GM06990 (cell line): ENCODE results near the gene PRR30.
"Not testable (repeated sequence)": the region's sequence is repeated elsewhere in the genome, so short reads cannot be mapped to it uniquely, and the experiment has no call there.

ENCODE experiments used
- DNase-seq: peaks from one replicate; pipeline ENCODE4 v3.0.0-alpha.2; 2011; ENCODE audit not compliant: insufficient read length; ENCODE audit errors: extremely low read depth
- H3K27me3 ChIP-seq: replicated peaks from 2 replicates; pipeline ENCODE4 v1.6.0; 2011; ENCODE audit warnings: low read length; ENCODE audit not compliant: control insufficient read depth, insufficient read depth
- H3K36me3 ChIP-seq: 2 replicates; pipeline ENCODE4 v1.5.1; 2011; ENCODE audit warnings: low read length; ENCODE audit not compliant: control insufficient read depth, insufficient read depth
- H3K4me3 ChIP-seq: replicated peaks from 2 replicates; pipeline ENCODE4 v1.5.1; 2011; ENCODE audit warnings: low read depth, mild to moderate bottlenecking, control low read depth, low read length
- TF ChIP-seq, protein P1 (sequence below): IDR thresholded peaks from 2 replicates; pipeline ENCODE4 v1.5.1; 2011; ENCODE audit warnings: low read length, control low read depth, mild to moderate bottlenecking, inconsistent platforms; ENCODE audit not compliant: insufficient read depth, poor library complexity, severe bottlenecking

The PRR30 gene

DNA sequence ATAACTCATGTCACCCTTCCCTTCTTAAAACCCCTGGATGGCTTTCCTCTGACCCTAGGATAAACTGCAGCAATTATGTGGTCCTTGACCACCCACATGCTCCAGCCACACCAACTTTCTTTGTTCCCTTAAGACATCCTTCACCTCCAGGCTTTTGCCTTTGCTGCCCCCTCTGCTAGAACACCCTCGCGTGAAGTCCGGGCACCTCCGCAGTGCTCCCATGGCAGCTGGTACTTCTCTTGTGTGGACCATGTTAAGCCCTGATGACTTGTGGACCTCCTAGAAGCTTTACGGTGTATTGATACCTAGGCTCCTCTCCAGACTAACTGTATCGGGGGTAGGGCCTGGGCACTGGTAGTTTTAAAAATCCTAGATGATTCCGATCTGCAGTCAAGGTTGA, 16.4 kb downstream of the PRR30 start:
- Histone ChIP-seq H3K4me3 (no peak overlapping the region), H3K27me3 (peaks cover 4% of the 10 kb centered on the region), H3K36me3 (no peaks in the 10 kb centered on the region)
- TF ChIP-seq, protein P1, sequence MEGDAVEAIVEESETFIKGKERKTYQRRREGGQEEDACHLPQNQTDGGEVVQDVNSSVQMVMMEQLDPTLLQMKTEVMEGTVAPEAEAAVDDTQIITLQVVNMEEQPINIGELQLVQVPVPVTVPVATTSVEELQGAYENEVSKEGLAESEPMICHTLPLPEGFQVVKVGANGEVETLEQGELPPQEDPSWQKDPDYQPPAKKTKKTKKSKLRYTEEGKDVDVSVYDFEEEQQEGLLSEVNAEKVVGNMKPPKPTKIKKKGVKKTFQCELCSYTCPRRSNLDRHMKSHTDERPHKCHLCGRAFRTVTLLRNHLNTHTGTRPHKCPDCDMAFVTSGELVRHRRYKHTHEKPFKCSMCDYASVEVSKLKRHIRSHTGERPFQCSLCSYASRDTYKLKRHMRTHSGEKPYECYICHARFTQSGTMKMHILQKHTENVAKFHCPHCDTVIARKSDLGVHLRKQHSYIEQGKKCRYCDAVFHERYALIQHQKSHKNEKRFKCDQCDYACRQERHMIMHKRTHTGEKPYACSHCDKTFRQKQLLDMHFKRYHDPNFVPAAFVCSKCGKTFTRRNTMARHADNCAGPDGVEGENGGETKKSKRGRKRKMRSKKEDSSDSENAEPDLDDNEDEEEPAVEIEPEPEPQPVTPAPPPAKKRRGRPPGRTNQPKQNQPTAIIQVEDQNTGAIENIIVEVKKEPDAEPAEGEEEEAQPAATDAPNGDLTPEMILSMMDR = no peak
- DNase-seq = no peak

DNA sequence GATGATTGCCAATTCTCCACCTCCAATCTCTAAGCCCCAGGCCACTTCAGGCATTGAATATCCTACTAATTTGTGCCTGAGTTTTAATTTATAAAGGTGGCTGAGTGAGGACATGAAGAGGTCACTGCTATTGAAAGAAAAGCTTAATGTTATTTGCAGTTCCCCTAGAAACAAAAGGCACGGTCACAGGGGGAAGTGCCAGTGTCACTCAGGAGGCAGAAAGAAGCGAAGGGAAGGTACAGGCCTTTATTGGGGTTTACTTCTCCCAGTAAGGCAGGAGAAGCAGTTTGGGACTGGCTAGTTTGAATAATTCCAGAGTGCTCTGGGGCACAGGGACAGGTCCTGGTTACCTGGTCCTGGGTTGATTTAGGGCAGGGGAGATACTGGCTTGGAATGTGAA, 17.3 kb downstream of the PRR30 start:
- no peak for DNase-seq
- TF ChIP-seq, protein P1 = no peak
- Histone ChIP-seq H3K27me3 (peaks cover 4% of the 10 kb centered on the region), H3K36me3 (no peaks in the 10 kb centered on the region), H3K4me3 (no peak overlapping the region)

DNA sequence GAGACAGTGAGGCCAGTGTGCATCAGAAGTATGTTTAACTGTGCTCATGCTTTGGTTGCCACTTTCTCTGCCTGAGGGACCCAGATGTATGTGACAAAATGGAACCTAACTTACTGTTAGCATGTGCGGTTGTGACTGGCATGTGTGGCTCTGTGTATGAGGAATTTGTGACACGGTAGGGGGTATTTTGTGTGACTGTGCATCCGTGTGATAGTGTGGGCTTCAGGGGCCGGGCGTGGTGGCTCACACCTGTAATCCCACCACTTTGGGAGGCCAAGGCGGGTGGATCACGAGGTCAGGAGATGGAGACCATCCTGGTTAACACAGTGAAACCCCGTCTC, 19.9 kb downstream of the PRR30 start:
- not testable (repeated sequence) for H3K36me3 ChIP-seq, H3K27me3 ChIP-seq, DNase-seq, H3K4me3 ChIP-seq

DNA sequence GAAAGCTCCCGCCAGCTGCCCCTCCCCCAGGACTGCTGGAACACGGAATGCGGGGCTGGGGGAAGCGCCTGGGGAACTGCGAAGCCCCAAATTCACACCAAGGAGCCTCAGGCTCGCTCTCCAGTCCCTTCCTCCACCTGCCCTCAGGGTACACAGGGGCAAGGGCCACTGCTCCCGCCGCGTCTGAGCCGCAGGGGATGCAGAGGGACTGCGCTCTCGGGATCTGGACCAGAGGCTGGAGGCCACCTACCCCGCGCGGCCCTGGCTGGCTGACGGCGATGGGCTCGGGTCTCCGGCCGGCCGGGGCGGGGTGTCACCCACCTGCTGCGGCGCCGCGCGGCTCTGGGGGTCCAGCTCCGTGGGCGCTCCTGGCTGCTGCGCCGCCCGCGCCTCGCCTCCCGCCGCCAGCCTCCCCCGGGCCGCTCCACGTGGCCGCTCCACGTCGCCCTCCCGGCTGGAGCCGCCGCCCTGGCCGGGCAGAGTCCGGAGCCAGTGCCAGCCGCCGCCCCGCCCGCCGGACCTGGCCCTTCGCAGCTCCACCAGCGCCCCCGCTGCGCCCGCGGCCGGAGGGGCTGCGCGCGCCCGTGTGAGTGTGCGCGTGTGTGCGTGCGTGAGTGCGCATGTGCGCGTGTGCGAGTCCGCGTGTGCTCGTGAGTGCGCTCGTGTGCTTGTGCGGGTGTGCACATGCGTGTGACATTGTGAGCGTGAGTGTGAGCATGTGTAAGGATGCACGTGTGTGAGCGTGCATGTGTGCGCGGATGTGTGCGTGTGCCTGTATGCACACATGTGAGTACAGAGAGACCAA, 20.5 kb downstream of the PRR30 start, which contains the start of gene CGREF1:
TSS of gene CGREF1 (minus strand) at position 604 of the 805 bp plus-strand sequence. CDS start 14,762 bp downstream, outside the sequence.
- H3K36me3 ChIP-seq = no peaks in the 10 kb centered on the region
- H3K27me3 ChIP-seq = peaks cover 4% of the 10 kb centered on the region
- peak within 1 kb of the TSS; percentile 30 for H3K4me3 ChIP-seq
- no peak for DNase-seq
- TF ChIP-seq, protein P1 = no peak

DNA sequence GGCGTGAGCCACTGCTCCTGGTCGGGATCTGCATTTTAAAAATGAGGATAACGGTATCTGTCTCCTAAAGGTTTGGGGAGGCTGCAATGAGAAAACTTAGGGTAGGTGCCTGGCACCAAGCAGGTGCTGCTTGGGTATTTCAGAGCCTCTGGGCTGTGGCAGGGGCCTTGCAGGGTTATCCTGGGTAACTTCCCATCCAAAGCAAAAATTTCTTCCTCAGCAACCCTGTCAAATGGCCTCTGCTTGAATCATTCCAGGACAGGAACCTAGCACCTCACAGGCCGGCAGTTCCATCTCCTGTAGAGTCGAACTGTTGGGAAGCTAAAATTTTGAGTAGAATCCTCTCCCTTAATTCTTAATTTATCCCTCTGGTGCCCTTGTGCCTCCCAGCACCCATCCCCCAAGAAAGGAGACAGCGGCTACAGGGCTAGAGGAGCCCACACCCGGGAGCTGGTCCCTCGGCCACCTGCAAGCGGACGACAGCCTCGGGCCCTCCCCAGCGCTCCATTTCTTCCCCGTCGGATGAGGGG, 21.1 kb downstream of the PRR30 start:
- peaks cover 4% of the 10 kb centered on the region for H3K27me3 ChIP-seq
- H3K36me3 ChIP-seq = no peaks in the 10 kb centered on the region
- no peak overlapping the region for H3K4me3 ChIP-seq
- DNase-seq = no peak
- TF ChIP-seq, protein P1 = no peak

DNA sequence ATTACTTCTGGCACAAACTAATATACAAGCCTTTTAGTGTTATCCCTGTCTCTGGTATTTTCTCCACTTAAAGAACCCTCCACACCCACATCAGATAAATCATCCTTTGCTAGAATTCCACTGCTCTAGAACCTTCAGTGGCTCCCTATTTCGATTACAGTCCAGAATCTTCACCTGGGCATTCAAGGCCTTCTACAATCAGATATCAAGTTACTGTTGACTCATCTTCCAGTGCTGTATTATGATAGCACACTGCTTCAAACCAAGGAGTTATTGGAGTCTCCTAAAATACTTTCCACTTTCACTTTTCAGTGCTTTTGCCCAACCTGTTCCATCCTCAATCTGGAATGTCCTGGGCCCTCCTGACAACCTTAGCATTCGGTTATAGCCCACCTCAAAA, 23.7 kb downstream of the PRR30 start:
- peaks cover 4% of the 10 kb centered on the region for H3K27me3 ChIP-seq
- H3K36me3 ChIP-seq = no peaks in the 10 kb centered on the region
- DNase-seq = no peak
- H3K4me3 ChIP-seq = no peak overlapping the region
- TF ChIP-seq, protein P1 = no peak

DNA sequence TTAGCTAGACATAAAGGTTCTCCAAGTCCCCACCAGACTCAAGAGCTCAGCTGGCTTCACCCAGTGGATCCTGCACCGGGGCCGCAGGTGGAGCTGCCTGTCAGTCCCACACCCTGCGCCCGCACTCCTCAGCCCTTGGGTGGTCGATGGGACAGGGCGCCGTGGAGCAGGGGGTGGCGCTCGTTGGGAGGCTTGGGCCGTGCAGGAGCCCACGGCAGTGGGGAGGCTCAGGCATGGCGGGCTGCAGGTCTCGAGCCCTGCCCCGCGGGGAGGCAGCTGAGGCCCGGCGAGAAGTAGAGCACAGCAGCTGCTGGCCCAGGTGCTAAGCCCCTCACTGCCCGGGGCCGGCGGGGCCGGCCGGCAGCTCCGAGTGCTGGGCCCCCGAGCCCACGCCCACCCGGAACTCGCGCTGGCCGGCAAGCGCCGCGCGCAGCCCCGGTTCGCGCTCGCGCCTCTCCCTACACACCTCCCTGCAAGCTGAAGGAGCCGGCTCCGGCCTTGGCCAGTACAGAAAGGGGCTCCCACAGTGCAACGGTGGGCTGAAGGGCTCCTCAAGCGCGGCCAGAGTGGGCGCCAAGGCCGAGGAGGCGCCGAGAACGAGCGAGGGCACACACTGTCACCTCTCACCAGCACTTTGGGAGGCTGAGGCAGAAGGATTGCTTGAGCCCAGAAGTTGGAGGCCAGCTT, 27.7 kb downstream of the PRR30 start:
- H3K4me3 ChIP-seq, H3K36me3 ChIP-seq, H3K27me3 ChIP-seq, DNase-seq: not testable (repeated sequence)

DNA sequence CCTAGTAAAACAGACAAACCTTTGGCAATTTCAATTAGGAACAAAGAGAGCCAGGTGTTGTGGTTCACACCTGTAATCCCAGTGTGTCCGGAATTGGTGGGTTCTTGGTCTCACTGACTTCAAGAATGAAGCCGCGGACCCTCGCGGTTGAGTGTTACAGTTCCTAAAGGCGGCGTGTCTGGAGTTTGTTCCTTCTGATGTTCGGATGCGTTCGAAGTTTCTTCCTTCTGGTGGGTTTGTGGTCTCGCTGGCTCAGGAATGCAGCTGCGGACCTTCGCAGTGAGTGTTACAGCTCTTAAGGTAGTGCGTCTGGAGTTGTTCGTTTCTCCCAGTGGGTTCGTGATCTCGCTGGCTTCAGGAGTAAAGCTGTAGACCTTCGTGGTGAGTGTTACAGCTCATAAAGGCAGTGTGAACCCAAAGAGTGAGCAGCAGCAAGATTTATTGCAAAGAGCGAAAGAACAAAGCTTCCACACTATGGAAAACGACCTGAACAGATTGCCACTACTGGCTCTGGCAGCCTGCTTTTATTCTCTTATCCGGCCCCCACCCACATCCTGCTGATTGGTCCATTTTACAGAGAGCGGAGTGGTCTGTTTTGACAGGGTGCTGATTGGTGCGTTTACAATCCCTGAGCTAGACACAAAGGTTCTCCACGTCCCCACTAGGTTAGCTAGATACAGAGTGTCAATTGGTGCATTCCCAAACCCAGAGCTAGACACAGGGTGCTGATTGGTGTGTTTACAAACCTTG, 28.4 kb downstream of the PRR30 start:
- not testable (repeated sequence) for H3K36me3 ChIP-seq, H3K27me3 ChIP-seq, DNase-seq, H3K4me3 ChIP-seq
